ENCODE data around the gene ALDH1L2.
A peak's percentile ranks its signal among the peaks of the same experiment; 100 is the strongest.

ALDH1L2 gene

DNA sequence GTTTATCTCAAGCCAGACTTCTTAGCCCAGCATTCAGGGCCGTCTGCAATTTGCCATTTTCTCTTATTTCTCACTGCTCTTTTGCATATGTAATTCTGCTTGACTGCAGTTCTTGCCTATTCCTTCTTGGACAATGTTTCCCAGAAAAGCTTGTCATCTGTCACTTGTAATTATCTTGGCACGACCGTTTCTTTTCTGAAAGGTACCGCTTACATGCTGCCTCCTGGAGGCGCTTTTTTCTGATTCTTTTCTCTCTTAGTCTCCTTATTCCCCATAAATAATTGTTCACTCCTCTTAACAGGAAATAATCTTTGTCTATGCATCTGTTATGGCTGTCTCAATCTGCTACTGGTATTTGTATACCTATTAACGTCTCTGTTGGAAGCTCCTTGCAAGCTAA lies 1.2 kb upstream of the ALDH1L2 start:
- in situ Hi-C loops (cut with MboI; ENCODE audit: low sequenced_read_pairs, unreplicated experiment) = no loop called here
- TF ChIP-seq, protein P1, sequence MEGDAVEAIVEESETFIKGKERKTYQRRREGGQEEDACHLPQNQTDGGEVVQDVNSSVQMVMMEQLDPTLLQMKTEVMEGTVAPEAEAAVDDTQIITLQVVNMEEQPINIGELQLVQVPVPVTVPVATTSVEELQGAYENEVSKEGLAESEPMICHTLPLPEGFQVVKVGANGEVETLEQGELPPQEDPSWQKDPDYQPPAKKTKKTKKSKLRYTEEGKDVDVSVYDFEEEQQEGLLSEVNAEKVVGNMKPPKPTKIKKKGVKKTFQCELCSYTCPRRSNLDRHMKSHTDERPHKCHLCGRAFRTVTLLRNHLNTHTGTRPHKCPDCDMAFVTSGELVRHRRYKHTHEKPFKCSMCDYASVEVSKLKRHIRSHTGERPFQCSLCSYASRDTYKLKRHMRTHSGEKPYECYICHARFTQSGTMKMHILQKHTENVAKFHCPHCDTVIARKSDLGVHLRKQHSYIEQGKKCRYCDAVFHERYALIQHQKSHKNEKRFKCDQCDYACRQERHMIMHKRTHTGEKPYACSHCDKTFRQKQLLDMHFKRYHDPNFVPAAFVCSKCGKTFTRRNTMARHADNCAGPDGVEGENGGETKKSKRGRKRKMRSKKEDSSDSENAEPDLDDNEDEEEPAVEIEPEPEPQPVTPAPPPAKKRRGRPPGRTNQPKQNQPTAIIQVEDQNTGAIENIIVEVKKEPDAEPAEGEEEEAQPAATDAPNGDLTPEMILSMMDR (IDR thresholded peaks at IDR 0.05; ENCODE audit: borderline replicate concordance, control extremely low read depth, extremely low read depth, insufficient read depth, missing control alignments) = no peak
- no peak for DNase-seq (ENCODE audit: low spot score)

DNA sequence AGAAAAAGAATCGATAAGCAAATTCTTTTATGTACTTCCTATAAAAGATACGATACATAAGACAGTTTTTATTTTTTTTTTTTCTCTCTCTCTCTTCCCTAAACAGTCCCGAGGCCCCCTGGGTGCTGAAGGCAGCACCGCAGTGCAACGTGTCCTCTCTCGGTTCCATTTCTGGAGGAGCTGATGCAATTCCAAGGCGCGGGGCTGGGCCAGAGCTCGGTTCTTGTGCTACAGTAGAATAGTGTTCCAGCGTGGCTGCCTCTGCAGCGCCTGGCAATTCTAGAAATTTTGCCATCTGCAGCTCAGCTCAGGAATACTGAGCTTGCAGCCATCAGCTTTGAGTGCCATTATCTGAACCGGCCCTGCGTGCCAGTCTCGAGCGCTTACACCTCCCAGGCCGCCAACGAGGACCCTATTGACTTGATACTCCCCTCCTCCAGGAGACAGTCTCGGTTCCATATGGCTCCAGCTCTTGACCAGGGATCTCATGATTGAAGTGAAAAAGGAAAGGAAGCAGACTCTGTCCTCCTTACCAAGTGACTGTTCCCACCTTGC lies 630 bp downstream of the ALDH1L2 start:
- peak; percentile 25 for DNase-seq (ENCODE audit: low spot score)
- in situ Hi-C loops (cut with MboI; ENCODE audit: low sequenced_read_pairs, unreplicated experiment) = no loop called here
- TF ChIP-seq, protein P1 (IDR thresholded peaks at IDR 0.05; ENCODE audit: borderline replicate concordance, control extremely low read depth, extremely low read depth, insufficient read depth, missing control alignments) = no peak

DNA sequence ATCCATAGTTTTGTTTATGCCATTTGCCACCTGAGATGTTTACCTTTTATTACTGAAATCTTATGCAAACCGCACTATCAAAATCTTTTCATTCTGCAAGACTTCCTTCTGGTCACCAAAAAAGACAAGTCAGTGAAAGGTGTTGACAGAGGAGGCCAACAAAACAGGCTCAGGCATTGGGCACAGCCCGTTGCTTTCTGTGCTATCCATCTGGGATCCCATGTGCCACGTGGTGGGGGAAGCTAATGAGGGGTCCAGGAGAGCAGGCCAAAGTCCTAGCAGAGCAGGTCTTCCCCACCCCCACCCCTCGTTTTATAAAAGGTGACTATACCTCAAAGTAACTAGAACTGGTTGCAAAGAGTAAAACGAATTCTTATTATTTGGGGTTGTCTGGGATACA lies 1.2 kb downstream of the ALDH1L2 start:
- no peak for DNase-seq (ENCODE audit: low spot score)
- in situ Hi-C loops (cut with MboI; ENCODE audit: low sequenced_read_pairs, unreplicated experiment) = no loop called here

DNA sequence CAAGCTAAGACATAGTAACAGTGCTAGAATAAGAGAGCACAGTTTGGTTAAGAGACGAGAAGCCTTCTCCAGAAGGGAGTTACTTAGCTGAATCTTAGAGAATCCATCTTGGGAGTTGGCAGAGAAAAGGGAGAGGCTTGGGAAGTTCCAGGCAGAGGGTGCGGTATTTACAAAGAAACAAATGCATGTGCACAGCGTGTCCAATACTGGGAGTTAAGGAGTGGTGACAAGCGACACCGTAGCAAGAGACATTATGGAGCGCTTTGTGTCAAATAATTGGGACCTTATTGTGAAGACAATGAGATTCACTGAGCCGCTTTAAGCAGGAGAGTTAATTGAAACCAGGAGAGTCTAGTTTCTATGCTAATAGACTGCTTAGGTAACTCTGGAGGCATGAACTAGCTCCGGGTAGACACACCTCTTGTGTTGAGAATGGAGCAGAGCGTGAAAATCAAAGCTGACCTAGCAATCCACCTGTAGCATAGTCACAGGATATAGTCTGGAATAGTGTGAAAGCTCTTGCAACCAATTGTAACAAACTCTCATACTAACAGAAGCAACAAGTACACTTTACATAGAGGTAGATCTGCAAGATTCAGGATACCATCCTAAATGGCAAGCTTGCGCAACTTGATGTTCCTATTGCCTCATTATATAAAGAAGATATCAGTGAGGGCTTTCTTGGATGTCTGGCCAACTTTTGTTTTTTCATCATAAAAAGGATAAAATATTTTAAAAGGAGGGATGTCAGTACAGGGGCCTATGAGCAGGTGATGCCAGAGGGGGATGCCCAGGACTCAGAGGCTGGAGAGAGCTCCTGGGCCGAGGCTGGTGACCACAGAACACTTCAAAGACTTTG lies 5.3 kb downstream of the ALDH1L2 start:
- DNase-seq (ENCODE audit: low spot score) = no peak
- in situ Hi-C loops (cut with MboI; ENCODE audit: low sequenced_read_pairs, unreplicated experiment) = no loop called here
- TF ChIP-seq, protein P1 (IDR thresholded peaks at IDR 0.05; ENCODE audit: borderline replicate concordance, control extremely low read depth, extremely low read depth, insufficient read depth, missing control alignments) = no peak

More for the DNA sequence above, 1.2 kb downstream of the ALDH1L2 start:
- TF ChIP-seq, protein P1 (IDR thresholded peaks at IDR 0.05; ENCODE audit: borderline replicate concordance, control extremely low read depth, extremely low read depth, insufficient read depth, missing control alignments) = no peak

DNA sequence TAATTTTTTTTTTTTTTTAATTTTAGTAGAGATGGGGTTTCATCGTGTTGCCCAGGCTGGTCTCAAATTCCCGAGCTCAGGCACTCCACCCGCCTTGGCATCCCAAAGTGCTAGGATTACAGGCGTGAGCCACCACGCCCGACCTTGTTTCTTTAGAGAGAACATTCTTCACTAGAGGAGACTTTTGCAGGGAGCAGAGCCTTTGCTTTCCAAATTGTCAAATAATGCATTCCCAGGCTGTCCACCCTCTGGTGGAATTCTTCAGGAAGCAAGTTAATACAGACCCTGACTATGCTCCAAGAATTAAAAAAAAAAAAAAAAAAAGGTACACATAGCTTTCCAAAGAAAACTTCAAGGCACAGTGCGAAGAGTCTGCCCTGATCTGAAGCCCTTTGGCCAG lies 6.8 kb downstream of the ALDH1L2 start:
- in situ Hi-C loops (cut with MboI; ENCODE audit: low sequenced_read_pairs, unreplicated experiment) = no loop called here
- TF ChIP-seq, protein P1 (IDR thresholded peaks at IDR 0.05; ENCODE audit: borderline replicate concordance, control extremely low read depth, extremely low read depth, insufficient read depth, missing control alignments) = no peak
- DNase-seq (ENCODE audit: low spot score) = no peak

DNA sequence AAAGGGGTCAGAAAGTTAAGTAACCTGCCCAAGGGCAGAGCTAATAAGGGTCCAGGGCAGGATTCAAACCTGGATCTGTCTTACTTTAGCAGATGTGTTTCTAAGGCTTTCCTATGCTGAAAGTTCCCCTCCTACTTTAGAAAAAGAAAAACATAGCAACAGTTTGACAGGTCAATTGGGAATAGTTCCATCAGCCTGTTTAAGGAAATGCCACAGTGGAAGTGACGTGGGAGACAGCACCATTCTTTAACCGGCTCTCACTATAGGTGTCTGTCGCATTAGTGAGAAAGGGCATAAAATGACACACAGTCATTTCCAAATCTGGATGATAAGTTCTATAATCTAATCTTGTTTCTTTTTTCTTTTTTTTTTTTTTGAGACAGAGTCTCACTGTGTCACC lies 7.3 kb downstream of the ALDH1L2 start:
- no peak for DNase-seq (ENCODE audit: low spot score)
- in situ Hi-C loops (cut with MboI; ENCODE audit: low sequenced_read_pairs, unreplicated experiment) = no loop called here
- TF ChIP-seq, protein P1 (IDR thresholded peaks at IDR 0.05; ENCODE audit: borderline replicate concordance, control extremely low read depth, extremely low read depth, insufficient read depth, missing control alignments) = no peak

Data from GM13976 (cell line).